Coronary artery (tissue), 2 donors: Measurements from ENCODE around the gene CHMP1B.

Experiments used
- DNase-seq: peaks from one replicate; pipeline ENCODE4 v3.0.0-alpha.2; 2017; ENCODE audit warnings: low spot score
- H3K27ac ChIP-seq, 2 donors: fragments of 200-600 bp; sonication (generic); one replicate each; pipeline ENCODE4 v1.5.1; 2016 to 2019
- H3K4me3 ChIP-seq: fragments of 200-600 bp; sonication (generic); 2 replicates; pipeline ENCODE4 v1.5.1; 2016; ENCODE audit warnings: mild to moderate bottlenecking, moderate library complexity
- CTCF ChIP-seq: fragments of 200-600 bp; sonication (generic); IDR thresholded peaks from one replicate; pipeline ENCODE4 v1.5.1; 2019; ENCODE audit warnings: antibody characterized with exemption

Gene CHMP1B

GRCh38 chr18:11851146-11851805 is at the start of gene CHMP1B:
Gene CHMP1B, plus strand, starts transcription at chr18:11851413. Its CDS starts 99 bp downstream, at chr18:11851512.
- TF ChIP-seq CTCF: no peak
- DNase-seq: peak; percentile 99
- H3K27ac ChIP-seq: peak within 1 kb of the TSS; percentile 90 to 95
- peak within 1 kb of the TSS; percentile 73 for H3K4me3 ChIP-seq

- H3K27ac ChIP-seq: no peak overlapping the region
- H3K4me3 ChIP-seq: no peak overlapping the region
- TF ChIP-seq CTCF: no peak
- no peak for DNase-seq
Observed at GRCh38 chr18:11801573-11801972, 49.6 kb upstream of the CHMP1B start.

GRCh38 chr18:11802158-11802557 is 49.1 kb upstream of the CHMP1B start:
- Histone ChIP-seq H3K27ac (no peak overlapping the region), H3K4me3 (no peak overlapping the region)
- TF ChIP-seq CTCF: no peak
- no peak for DNase-seq

DNA sequence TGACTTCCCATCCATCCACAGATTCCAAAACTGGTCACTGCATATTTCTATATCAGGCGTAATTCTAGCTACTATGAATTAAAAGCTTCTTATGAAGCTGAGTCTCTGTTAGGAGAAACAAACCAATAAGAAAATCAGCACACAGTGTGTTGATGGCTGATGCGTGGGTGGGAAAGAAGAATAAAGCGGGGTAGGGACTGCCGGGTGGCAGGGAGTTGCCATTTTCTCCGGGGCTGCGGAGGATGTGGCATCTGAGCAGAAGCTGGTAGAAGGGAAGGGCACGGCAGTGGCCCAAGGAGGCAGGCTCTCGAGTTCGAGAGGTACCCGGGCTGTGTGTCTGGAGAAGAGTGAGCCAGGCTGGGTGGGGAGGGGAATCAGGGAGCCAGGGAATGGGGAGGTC is 48.6 kb upstream of the CHMP1B start:
- DNase-seq: no peak
- Histone ChIP-seq H3K4me3 (no peak overlapping the region), H3K27ac (no peak overlapping the region)
- no peak for TF ChIP-seq CTCF

DNA sequence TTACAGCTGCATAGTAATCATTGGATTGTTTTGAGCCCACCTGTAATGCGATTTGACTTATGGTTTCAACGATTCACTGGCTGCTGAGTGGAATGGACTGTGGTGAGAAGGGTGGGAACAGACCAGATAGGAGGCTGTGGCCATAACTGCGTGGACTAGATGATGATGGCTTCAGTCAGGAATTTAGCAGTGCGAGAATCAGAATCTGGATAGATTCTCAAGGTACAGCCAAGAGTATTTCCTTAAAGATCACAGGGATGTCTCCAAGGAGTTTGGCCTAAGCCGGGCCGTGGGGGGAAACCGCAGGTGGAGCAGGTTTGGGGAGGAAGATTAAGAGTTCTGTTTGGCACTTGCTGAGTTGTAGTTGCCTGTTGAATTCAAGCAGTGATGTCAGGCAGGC is 44.0 kb upstream of the CHMP1B start:
- TF ChIP-seq CTCF: no peak

DNA sequence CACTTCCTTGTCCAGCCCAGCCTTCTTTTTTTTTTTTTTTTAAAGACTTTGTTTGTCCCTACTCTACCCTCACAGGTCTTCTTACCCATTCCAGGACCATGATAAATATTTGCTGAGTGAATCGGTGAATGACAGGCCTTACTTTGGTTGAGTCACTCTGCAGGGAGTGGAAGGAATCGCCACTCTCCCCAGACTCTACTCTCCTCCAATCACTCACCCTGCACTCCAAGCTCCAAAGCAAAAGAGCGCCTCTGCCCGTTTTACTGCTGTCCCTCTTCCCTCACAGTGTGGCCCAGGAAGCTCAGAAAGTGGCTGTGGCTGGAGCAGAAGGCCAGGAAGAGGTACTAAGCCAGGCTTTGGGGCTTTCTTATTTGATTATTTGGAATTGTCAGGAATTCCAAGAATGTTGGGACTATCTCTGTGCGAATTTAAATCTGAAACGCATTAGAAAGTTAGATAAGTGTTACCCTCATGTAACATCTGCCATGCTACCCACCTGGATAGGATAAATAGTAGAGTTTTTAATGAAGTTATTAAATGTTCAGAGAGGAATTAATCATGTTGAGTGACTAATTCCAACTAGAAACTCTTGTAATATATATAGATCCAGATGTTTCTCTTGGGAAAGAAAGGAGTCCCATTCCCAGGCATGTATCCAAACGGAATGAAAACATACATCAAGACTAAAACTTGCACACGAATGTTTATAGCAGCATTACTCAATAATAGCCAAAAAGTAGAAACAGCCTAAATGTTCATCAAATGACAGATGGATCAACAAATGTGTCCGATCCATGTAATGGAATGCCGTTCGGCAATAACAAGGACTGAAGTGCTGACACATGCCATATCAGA is 43.0 kb upstream of the CHMP1B start:
- DNase-seq: no peak
- Histone ChIP-seq H3K4me3 (no peak overlapping the region), H3K27ac (no peak overlapping the region)
- no peak for TF ChIP-seq CTCF

More for the DNA sequence above, 44.0 kb upstream of the CHMP1B start:
- no peak for DNase-seq
- Histone ChIP-seq H3K27ac (no peak overlapping the region), H3K4me3 (no peak overlapping the region)
